Measurements from ENCODE around the gene TMC8.
"Not testable (repeated sequence)": the region's sequence is repeated elsewhere in the genome, so short reads cannot be mapped to it uniquely, and the experiment has no call there.

TMC8 gene

DNA sequence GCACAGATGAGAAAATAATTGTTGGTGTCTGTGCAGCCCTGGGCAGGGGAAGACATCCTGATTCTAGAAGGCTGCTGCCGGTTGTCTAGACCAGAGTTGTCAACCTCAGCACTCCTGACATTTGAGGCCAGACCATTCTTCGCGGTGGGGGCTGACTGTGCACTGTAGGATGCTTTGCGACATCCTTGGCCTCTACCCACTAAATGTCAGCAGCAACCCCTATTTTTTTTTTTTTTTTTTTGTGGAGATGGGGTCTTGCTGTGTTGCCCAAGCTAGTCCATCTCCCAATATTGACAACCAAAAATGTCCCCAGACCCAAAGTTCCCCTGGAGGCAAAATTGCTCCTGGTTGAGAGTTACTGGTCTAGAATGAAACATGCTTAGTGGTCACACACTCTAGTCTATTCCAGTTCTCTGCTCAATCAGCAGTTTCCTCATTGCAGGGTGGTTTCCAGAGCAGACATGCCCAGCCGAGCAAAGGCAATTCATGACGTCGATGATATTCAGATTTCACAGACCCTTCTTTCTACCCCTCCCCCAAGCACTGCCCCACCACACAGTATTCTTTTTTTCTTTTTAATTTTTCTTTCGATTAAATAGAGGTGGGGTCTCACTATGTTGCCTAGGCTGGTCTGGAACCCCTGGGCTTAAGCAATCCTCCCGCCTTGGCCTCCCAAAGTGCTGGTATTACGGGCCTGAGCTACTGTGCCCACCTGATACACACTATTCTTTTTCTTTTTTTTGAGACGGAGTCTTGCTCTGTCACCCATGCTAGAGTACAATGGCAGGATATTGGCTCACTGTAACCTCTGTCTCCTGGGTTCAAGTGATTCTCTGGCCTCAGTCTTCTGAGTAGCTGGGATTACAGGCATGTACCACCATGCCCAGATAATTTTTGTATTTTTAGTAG is 24.6 kb downstream of the TMC8 start:
- DNase-seq (ENCODE audit: low spot score), result no peak

DNA sequence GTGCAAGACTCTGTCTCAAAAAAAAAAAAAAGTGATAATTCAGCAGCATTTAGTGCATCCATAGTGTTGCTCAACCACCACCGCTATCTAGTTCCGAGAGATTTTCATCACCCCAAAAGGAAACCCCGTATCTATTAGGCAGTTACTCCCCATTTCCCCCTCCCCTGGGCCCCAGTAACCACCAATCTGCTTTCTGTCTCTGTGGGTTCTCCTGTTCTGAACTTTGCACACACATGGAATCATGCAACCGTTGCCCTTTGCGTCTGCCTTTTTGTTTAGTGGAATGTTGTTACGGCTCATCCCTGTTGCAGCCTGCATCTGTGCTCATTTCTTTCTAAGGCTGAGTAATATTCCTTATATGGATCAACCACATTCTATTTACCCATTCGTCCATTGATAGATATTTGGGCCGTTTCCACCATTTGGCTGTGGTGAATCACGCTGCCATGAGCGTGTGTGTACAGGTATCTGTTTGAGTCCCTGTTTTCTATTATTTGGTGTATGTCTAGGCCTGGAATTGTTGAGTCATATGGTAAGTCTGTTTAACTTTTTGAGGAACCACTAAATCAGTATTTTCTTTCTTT is 29.1 kb downstream of the TMC8 start:
- DNase-seq (ENCODE audit: low spot score), result no peak

DNA sequence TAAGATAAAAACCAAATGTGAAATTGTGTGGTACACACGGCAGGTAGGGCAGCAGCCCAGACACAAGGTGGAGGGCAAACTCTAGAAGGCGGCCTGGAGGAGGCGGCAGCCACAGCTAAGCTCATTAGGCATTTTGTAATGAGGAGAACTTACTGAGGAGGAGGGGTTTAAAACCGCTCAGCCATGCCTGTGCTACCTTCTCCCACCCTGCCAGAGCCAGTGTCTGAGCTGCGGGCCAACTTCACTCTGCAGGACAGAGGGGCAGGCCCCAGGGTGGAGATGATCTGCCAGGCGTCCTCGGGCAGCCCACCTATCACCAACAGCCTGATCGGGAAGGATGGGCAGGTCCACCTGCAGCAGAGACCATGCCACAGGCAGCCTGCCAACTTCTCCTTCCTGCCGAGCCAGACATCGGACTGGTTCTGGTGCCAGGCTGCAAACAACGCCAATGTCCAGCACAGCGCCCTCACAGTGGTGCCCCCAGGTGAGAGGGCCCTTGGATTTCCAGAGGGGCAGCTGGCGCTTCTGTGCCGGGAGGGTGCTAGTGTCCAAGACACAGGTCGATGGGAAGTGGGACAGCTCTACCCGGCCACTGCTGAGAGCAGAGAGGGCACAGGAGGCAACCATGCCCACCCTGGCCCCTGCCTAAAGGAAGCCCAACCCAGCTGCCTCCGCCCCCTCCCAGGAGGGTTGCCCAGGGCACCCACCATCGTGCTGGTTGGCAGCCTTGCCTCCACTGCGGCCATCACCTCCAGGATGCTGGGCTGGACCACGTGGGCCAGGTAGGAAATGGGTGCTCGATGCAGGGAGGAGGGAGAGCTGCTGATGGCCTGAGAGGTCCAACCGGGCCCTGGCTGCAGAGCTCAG is 33.5 kb downstream of the TMC8 start:
- DNase-seq (ENCODE audit: low spot score), result no peak

DNA sequence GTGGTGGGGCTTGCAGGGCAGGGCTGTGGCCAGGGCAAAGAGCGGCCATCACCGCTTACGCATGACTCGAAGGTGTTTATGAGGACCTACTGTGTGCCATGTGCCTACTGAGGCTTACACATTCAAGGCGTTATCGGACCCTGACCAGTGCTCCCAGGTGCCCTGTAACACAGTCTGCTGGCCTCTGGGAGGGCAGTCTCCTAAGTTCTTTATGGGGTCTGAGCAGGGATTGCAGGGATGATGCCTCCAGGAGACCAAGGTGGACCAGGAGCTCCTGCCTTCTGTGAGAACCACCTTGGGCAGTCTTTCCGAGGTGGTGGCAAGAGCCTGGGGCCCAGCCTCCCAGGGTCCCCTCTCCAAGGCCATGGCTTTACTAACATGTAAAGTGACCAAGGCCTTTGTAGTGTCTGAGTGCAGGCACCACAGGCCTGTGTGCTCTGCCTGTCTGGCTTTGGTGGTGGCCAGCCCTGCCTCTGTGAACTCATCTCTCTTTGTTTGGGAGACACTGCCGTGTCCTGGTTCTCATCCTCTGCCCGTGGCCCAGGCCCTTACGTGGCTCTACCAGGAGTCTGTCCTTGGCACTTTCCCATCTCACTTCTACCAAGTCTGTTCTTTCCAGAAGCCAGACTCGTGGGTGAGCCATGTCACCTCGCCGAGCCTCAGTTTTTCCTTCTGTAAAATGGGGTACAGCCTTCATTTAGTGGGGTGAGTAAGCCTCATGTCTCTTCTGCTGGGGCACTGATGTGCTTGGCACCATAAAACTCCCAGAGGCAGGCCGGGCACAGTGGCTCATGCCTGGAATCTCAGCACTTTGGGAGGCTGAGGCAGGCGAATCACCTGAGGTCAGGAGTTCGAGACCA is 34.4 kb downstream of the TMC8 start:
- no peak for DNase-seq (ENCODE audit: low spot score)

DNA sequence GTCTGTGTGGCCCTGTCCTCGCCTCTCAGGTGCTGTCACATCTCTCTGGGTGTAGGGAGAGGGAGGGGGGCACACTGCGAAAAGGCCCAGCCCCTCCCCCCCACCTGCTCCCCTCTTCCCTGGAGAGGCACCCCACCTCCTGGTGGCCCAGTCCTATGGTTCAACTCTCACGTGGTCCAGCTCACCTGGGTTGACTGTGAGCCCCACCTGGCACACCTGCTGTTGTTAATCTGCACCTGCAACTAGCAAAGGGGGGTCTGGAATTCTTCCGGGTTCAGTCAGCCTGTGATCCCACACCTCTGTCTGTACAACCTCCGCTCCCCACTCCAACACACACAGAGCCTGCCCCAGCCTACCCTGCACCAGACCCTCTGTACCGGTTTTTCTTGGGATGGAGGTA is 35.8 kb downstream of the TMC8 start:
- DNase-seq (ENCODE audit: low spot score), result no peak

DNA sequence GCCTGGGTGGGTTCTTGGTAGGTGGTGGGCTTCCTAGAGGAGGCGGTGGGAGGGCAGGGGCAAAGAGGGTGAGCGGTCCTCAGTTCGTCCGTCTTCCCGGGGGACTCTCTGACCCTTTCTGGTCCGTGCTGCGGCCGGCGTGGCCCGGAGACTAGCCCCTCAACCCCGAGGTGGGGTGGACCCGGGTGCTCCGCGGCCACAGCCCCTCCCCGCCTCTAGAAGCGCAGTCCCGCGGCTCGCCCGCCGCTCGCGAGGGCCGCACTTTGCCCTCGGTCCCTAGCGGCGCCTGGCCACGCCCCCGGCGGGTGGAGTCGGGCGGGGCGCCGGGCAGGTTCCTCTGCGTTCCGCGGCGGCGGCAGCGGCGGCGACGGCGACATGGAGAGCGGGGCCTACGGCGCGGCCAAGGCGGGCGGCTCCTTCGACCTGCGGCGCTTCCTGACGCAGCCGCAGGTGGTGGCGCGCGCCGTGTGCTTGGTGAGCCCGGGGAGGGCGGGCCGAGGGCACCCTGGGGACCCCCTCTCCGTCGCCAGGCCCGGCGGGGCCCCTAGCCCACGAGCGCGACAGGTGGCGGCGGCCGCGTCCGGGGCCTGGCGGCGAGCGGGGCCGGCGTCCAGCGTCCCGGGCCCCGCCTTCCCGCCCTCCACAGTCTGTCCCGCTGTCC is 37.8 kb downstream of the TMC8 start, which contains the start of gene SYNGR2:
SYNGR2 (plus strand) TSS at position 340 of the 661 bp plus-strand sequence; CDS start at position 376, 36 bp downstream.
- DNase-seq (ENCODE audit: low spot score), result peak; percentile 81

DNA sequence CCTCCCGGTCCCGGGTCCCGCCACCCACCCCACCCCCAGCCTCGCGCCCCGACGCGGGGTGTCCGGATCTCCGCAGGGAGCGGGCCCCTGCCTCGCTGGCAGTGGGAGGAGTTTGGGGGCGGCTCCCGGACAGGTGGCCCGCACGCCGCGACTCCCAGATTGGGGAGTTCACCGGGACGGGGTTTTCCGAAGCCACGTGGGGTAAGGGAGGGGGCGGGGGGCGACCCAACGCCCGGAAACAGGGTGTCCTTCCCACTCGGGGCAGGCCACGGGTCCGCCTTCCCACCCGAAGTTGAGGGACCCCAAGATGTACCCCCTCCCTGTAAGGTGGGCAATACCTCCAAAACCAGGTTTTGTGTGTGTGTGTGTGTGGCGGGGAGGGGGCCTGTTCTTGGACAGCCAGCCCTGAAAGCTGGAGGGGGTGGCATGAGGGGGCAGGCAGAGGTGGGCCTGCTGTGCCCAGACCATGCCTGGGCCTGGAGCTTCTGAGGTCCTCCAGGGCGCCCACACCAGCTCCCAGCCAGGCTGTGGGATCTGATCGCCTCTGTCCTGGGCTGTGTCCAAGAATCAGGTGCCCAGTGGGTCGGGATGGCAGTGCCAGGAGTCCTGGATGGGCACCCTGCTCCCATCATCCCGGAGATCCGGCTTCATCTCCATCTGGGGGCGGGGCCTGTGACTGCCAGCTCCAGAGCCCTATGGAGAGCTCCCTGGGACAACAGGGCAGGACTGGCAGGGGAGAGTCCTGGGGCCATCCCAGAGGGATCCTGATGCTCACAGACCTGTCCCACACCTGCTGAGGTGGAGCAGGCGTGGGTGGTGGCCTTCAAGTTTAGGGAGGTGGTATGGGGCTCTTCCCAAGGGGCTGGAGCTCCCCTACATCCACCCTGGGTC is 38.6 kb downstream of the TMC8 start:
- peak; percentile 73 for DNase-seq (ENCODE audit: low spot score)

DNA sequence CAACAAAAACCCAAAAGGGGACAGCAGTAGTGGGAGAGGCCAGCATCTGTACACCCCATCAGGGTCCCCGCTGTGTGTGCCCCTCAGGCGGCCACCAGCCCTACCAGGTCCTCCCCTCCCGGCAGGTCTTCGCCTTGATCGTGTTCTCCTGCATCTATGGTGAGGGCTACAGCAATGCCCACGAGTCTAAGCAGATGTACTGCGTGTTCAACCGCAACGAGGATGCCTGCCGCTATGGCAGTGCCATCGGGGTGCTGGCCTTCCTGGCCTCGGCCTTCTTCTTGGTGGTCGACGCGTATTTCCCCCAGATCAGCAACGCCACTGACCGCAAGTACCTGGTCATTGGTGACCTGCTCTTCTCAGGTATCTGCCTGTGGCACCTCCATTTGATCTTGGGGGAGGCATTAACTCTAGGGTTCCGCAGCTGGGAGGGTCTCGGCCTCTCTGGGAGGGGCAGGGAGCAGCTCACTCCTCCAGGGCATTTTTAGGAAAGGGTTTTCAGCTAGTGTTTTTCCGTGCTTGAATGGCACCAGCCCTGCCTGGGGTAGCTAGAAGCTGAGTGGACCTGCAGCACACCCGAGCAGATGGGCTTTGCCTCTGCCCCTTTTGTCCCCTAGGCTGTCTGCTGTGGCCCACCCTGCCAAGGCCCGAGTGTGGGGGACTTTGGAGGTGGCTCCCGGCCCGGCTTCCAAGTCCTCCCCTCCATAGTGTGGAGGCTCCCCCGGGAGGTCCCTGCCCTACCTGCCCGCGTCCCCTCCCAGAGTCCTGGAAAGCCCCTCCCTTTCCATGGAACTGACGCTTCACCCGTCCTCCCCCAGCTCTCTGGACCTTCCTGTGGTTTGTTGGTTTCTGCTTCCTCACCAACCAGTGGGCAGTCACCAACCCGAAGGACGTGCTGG is 40.4 kb downstream of the TMC8 start:
- DNase-seq (ENCODE audit: low spot score), result no peak

DNA sequence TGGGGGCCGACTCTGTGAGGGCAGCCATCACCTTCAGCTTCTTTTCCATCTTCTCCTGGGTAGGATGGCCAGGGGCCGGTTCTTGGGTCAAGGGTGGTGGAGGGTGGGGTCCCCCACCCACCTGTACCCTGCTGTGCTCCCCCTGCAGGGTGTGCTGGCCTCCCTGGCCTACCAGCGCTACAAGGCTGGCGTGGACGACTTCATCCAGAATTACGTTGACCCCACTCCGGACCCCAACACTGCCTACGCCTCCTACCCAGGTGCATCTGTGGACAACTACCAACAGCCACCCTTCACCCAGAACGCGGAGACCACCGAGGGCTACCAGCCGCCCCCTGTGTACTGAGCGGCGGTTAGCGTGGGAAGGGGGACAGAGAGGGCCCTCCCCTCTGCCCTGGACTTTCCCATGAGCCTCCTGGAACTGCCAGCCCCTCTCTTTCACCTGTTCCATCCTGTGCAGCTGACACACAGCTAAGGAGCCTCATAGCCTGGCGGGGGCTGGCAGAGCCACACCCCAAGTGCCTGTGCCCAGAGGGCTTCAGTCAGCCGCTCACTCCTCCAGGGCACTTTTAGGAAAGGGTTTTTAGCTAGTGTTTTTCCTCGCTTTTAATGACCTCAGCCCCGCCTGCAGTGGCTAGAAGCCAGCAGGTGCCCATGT is 41.1 kb downstream of the TMC8 start:
- not testable (repeated sequence) for DNase-seq (ENCODE audit: low spot score)

DNA sequence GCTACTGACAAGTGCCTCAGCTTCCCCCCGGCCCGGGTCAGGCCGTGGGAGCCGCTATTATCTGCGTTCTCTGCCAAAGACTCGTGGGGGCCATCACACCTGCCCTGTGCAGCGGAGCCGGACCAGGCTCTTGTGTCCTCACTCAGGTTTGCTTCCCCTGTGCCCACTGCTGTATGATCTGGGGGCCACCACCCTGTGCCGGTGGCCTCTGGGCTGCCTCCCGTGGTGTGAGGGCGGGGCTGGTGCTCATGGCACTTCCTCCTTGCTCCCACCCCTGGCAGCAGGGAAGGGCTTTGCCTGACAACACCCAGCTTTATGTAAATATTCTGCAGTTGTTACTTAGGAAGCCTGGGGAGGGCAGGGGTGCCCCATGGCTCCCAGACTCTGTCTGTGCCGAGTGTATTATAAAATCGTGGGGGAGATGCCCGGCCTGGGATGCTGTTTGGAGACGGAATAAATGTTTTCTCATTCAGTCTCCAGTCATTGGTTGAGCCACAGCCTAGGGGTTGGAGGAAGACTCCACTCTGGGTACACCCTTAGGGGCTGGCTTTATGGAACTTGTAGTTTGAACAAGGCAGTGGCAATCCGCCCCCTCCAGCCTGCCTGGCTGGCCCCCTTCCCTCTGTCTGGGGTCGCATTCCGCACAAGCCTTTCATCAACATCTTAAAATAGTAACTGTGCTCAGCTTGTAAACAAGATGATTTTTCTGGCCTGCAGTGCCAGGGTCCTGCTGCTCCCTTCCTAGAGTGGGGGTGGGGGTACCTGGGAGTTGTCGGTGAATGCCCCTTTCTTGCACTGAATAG is 41.9 kb downstream of the TMC8 start:
- DNase-seq (ENCODE audit: low spot score), result no peak

DNA sequence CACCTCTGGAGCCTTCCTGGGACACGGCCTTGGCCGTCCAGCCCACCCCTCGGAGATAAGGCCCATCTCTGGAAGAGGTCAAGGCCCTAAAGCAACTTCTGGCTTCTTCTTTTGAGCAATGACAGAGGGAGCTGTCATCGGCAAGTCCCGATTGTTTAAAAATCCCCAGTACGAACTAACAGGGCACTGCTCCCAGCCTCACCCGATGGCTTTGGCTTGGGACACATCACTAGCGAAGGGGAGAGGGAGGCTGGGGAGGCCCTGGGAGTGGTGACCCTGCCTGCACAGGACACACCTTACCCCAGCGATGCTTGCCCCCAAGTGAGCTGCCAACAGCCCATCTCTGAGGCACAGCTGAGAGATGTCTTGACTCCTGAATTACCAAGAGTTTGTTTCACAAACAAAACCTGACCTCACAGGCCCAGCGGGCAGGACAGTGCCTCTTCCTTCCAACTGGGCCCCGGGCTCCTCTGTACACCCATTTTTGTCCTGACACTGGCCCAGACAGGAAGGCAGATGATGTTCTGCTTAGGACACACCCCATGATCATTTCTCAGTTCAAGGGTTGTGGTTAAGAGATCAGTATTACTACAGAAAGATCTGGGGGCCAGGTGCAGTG is 42.6 kb downstream of the TMC8 start:
- no peak for DNase-seq (ENCODE audit: low spot score)

DNA sequence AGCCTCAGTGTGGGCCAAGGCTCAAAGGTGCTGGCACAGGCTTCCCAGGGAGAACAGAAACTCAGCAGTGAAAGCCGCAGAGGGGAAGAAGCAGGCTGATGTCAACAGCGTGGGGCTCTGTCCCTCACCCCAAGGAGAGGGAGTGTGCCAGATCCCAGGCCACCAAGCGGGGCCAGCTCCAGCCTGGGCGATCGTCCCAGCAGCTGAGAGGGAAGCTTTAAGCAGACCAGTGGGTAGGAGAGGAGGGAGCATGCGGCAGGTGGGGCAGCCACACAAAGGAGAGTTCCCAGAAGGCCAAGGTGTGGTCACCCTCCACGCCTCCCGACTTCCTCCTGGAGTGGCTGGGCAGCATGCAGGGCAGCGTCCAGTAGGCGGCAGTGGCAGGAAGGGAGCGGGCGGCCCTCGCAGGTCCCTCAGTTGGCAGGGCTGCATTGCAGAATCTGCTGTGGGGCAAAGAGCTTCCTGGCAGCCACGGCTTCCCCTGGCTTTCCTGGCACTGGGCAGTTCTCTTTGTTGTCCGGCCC is 43.8 kb downstream of the TMC8 start:
- no peak for DNase-seq (ENCODE audit: low spot score)

DNA sequence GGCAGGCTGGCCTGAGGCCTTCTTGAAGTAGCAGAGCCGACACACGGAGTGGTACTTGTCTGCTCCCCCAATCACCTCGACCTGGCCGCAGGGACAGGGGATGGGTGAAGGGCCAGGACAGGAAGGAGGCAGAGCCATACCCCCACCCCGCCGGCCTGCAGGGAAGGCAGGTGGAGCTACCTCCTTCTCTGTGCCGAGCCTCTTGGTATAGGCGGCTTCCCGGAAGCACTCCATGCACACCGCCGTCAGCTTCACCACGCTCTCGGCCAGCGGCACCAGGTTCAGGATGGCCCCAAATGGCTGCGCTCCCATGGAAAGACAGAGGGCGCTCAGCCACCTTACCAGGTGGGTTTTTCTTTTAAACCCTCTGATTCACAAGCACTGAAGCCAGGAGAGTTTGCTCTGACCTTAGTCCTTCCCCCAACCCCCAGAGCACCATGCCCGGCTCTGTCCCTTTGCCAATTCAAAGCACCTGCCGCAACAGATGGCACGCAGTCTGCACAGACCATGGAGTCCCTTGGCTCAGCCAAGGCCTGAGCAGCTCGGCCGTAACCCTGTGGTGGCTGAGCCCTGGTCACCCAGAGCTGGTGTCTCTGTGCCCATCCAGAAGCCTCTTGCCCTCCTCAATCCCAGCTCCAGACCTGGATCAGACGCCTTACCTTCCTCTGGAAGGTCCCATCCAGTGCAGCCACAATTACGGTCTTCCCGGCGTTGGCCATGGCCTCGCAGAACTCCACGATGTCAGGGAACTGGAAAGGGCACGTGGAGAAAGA is 44.5 kb downstream of the TMC8 start:
- DNase-seq (ENCODE audit: low spot score), result no peak

DNA sequence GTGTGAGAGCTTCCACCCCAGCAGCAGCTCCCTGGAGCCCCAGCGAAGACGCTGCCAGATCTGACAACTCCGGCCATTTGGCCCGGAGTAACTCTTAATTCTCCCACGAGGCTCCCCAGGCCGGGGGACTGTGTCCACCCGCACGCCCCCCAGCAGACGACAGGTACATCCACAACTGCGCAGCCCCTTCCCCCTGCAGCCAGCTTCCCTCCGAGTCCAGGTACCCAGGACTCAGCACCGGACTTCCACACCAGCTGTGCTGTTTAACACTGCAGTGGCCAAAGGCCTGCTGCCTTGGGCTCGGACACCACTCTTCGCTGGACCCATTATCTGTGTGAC is 45.0 kb downstream of the TMC8 start:
- no peak for DNase-seq (ENCODE audit: low spot score)

DNA sequence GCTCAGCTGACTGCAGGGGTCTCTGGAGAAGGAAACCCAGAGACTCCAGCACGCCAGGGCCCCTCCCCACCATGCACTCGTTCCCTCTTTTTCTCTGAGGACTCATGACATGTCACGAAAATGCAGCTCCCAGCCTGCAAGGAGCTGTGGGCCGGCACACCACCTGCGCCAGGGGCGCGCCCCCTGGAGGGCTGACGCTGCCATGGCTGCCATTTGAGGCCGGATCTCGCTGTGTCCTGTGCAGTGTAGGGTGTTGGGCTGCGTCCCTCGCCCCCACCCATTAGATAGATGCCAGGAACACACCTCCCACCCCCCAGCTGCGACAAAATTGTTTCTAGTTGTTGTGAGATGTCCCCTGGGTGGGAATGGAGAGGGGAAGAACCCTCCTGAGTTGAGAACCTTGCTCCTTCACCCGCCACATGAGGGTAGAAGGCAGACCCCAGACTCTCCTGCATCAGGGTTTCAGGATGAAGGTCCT is 46.0 kb downstream of the TMC8 start:
- no peak for DNase-seq (ENCODE audit: low spot score)

DNA sequence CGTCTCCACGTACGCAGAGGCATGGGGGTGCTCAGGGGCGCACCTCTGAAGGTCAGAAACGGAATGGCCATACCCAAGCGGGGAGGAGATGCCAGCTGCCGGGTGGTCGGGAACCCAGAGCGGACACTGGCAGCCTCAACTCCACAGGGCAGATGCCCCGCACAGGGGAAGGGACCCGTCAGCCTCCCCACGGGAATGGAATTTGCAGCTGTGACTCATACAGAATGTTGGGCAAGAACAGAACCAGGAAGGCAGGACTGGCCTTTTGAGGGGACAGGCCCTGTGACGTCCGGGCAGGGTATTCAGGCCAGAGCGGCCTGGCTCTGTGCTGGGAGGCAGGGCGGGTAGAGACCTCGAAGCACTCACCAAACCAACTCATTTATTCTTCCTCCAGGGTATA is 48.8 kb downstream of the TMC8 start:
- no peak for DNase-seq (ENCODE audit: low spot score)

Data from RKO (cell line).